ENCODE data around the gene PCNX2. TPM values are rescaled to one million over a fixed set of nuclear protein-coding genes. Genes with fewer than 3 reads are reported as not detected.

Gene PCNX2
- total RNA-seq, 3 donors from 2014 or later (not counting 1 experiment from before 2014, with no cell fraction given): 12.9 to 25.8 (median 16.0) TPM

GRCh38 chr1:233246965-233247364 lies 48.6 kb downstream of the PCNX2 start:
- Mint-ChIP-seq H3K27ac (no peak overlapping the region), H3K4me1 (peaks cover 0 to 6% of the 10 kb centered on the region in 2 donors), H3K9me3 (no peaks in the 10 kb centered on the region), H3K36me3 (no peaks in the 10 kb centered on the region), H3K4me3 (no peak overlapping the region), H3K27me3 (ENCODE audit: low read depth in 2 of 2) (no peaks in the 10 kb centered on the region)
- Histone ChIP-seq H3K9me3 (ENCODE audit: control insufficient read depth, insufficient read depth, low read length) (no peaks in the 10 kb centered on the region), H3K27me3 (ENCODE audit: control insufficient read depth, insufficient read depth, low read length) (no peaks in the 10 kb centered on the region), H3K36me3 (ENCODE audit: control insufficient read depth, insufficient read depth, low read length) (peaks cover 9% of the 10 kb centered on the region), H3K4me3 (ENCODE audit: low read length) (no peak overlapping the region), H3K4me1 (ENCODE audit: control insufficient read depth, insufficient read depth, low read length) (no peaks in the 10 kb centered on the region), H3K27ac (ENCODE audit: low read length) (no peak overlapping the region)
- DNase-seq (no peak), ATAC-seq (no peak)
- 94% methylated on average over 5 of the region's 5 CpGs for WGBS (ENCODE audit: insufficient coverage)
- TF ChIP-seq, protein P1, sequence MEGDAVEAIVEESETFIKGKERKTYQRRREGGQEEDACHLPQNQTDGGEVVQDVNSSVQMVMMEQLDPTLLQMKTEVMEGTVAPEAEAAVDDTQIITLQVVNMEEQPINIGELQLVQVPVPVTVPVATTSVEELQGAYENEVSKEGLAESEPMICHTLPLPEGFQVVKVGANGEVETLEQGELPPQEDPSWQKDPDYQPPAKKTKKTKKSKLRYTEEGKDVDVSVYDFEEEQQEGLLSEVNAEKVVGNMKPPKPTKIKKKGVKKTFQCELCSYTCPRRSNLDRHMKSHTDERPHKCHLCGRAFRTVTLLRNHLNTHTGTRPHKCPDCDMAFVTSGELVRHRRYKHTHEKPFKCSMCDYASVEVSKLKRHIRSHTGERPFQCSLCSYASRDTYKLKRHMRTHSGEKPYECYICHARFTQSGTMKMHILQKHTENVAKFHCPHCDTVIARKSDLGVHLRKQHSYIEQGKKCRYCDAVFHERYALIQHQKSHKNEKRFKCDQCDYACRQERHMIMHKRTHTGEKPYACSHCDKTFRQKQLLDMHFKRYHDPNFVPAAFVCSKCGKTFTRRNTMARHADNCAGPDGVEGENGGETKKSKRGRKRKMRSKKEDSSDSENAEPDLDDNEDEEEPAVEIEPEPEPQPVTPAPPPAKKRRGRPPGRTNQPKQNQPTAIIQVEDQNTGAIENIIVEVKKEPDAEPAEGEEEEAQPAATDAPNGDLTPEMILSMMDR (IDR thresholded peaks at IDR 0.05): no peak
- intact Hi-C loops (cut with micrococcal nuclease): loop anchor here (10.0 kb wide), 1 partner anchor 1382 kb away; no protein-coding TSS in a partner anchor

DNA sequence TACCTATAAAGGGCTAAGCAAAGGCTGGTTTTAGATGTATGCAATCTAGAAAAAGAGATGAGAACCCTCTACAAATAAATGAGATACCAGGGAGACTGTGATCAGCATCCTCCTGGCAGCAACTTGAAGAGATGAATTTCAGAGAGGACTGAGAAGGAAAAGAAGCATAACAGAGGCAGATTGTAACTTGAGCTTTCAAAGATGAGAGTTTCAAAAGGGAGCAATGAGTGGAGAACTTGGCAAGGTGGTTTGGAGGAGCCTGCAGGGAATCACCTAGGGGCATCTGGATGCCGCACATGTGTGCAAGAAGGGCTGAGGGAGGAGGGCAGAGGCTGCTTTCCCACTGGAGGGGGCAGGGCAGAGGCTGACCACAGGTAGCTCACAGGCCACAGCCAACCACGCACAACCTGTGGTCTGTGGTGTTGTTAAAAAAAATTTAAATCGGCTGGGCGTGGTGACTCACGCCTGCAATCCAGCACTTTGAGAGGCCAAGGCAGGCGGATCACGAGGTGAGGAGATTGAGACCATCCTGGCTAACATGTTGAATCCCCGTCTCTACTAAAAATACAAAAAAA lies 50.2 kb downstream of the PCNX2 start:
- Histone ChIP-seq H3K36me3 (ENCODE audit: control insufficient read depth, insufficient read depth, low read length) (peaks cover 3% of the 10 kb centered on the region), H3K4me3 (ENCODE audit: low read length) (no peak overlapping the region), H3K9me3 (ENCODE audit: control insufficient read depth, insufficient read depth, low read length) (no peaks in the 10 kb centered on the region), H3K27ac (ENCODE audit: low read length) (no peak overlapping the region), H3K27me3 (ENCODE audit: control insufficient read depth, insufficient read depth, low read length) (no peaks in the 10 kb centered on the region), H3K4me1 (ENCODE audit: control insufficient read depth, insufficient read depth, low read length) (no peaks in the 10 kb centered on the region)
- Mint-ChIP-seq H3K4me1 (peaks cover 0 to 11% of the 10 kb centered on the region in 2 donors), H3K9me3 (no peaks in the 10 kb centered on the region), H3K36me3 (no peaks in the 10 kb centered on the region), H3K4me3 (no peak overlapping the region), H3K27me3 (ENCODE audit: low read depth in 2 of 2) (no peaks in the 10 kb centered on the region), H3K27ac (no peak overlapping the region)
- 63% methylated on average over 8 of the region's 8 CpGs for WGBS (ENCODE audit: insufficient coverage)
- intact Hi-C loops (cut with micrococcal nuclease): loop anchor here (10.0 kb wide), 1 partner anchor 1380 kb away; no protein-coding TSS in a partner anchor
- ATAC-seq (no peak), DNase-seq (no peak)
- TF ChIP-seq, protein P1 (IDR thresholded peaks at IDR 0.05): no peak

DNA sequence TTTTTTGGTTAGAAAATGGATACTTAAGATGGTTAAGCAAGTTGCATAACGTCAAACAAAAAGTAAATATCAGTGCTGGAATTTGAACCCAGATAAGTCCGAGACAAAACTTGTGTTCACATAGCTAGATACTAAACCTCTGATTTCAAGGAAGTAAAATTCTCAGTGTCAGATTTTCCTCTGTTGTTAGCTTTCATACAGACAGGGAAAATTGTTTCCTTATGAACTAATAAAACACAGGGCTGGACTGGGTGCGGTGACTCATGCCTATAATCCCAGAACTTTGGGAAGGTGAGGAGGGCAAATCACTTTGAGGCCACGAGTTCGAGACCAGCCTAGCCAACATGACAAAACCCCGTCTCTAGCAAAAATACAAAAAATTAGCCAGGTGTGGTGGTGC lies 51.3 kb downstream of the PCNX2 start:
- peaks cover under 1% of the 10 kb centered on the region for H3K36me3 ChIP-seq (ENCODE audit: control insufficient read depth, insufficient read depth, low read length)
- Mint-ChIP-seq H3K4me3 (no peak overlapping the region), H3K4me1 (peaks cover 0 to 11% of the 10 kb centered on the region in 2 donors), H3K9me3 (no peaks in the 10 kb centered on the region), H3K36me3 (no peaks in the 10 kb centered on the region), H3K27ac (no peak overlapping the region), H3K27me3 (ENCODE audit: low read depth in 2 of 2) (no peaks in the 10 kb centered on the region)
- no peaks in the 10 kb centered on the region for H3K4me1 ChIP-seq (ENCODE audit: control insufficient read depth, insufficient read depth, low read length)
- no peaks in the 10 kb centered on the region for H3K27me3 ChIP-seq (ENCODE audit: control insufficient read depth, insufficient read depth, low read length)
- intact Hi-C loops (cut with micrococcal nuclease): loop anchor here (5.0 to 10.0 kb wide), 2 partner anchors 607 to 1379 kb away; no protein-coding TSS in a partner anchor
- TF ChIP-seq, protein P1 (IDR thresholded peaks at IDR 0.05): no peak
- no peaks in the 10 kb centered on the region for H3K9me3 ChIP-seq (ENCODE audit: control insufficient read depth, insufficient read depth, low read length)
- DNase-seq: no peak
- no peak overlapping the region for H3K27ac ChIP-seq (ENCODE audit: low read length)
- H3K4me3 ChIP-seq (ENCODE audit: low read length): no peak overlapping the region
- ATAC-seq: no peak
- 96% methylated on average over 6 of the region's 6 CpGs for WGBS (ENCODE audit: insufficient coverage)

All from natural killer cell (primary cell).